B cell (primary cell): ENCODE data around the gene ERAP2. TPM values are rescaled to one million over a fixed set of nuclear protein-coding genes. Genes with fewer than 3 reads are reported as not detected.

Experiments
- ATAC-seq: fragments of 200-7000 bp; cut with Tn5 transposase; one replicate; pipeline ENCODE4 v1.10.0; 2021; ENCODE audit warnings: low read depth, mild to moderate bottlenecking, moderate number of reproducible peaks, moderate library complexity
- CTCF ChIA-PET: fragments of 350-600 bp; sonication (Branson Sonifier 250); formaldehyde crosslinking; loops from one replicate; lab custom pipeline; 2021; ENCODE audit warnings: antibody characterized with exemption, inconsistent platforms; lab: Charles Lee
- POLR2A ChIA-PET: fragments of 350-600 bp; sonication (Branson Sonifier 250); formaldehyde crosslinking; loops from one replicate; lab custom pipeline; 2021; ENCODE audit warnings: antibody characterized with exemption; lab: Charles Lee
- DNase-seq: peaks from one replicate; pipeline ENCODE4 v3.0.0; 2013
- H2AFZ ChIP-seq: 2 replicates; pipeline ENCODE4 v1.6.1; 2012; ENCODE audit warnings: mild to moderate bottlenecking, low read depth, low read length; ENCODE audit not compliant: insufficient read depth, poor library complexity, severe bottlenecking
- H3K27ac ChIP-seq, 2 donors: 1 replicate in 1 of 2; 2 replicates in 1 of 2; pipeline ENCODE4 v1.5.1; 2012 to 2013; ENCODE audit warnings: low read length in 2 of 2, mild to moderate bottlenecking in 2 of 2, moderate library complexity in 1 of 2
- H3K27me3 ChIP-seq, 4 experiments: fragments of 200-600 bp in 1 of 4; sonication (generic) in 1 of 4; replicated peaks in 1 of 4; 1 replicate in 2 of 4; 2 replicates in 2 of 4; pipeline versions ENCODE4 v1.6.1 to v1.7.0; 2013 to 2016; ENCODE audit warnings: low read length in 3 of 4, mild to moderate bottlenecking in 2 of 4, mixed read lengths in 1 of 4, moderate library complexity in 1 of 4; ENCODE audit not compliant: insufficient read depth in 4 of 4, control insufficient read depth in 3 of 4; ENCODE audit errors: control extremely low read depth in 1 of 4
- H3K36me3 ChIP-seq, 2 experiments: replicated peaks in 1 of 2; 1 replicate in 1 of 2; 2 replicates in 1 of 2; pipeline versions ENCODE4 v1.6.1 to v1.7.1; 2013; ENCODE audit warnings: low read length in 1 of 2; ENCODE audit not compliant: insufficient read depth in 2 of 2, control insufficient read depth in 1 of 2; ENCODE audit errors: control extremely low read depth in 1 of 2, extremely low read depth in 1 of 2
- H3K4me1 ChIP-seq, 2 donors: fragments of 200-600 bp in 1 of 2; sonication (generic) in 1 of 2; 1 replicate in 1 of 2; 2 replicates in 1 of 2; pipeline versions ENCODE4 v1.5.1 to v1.6.1; 2013 to 2017; ENCODE audit warnings: low read length in 2 of 2; ENCODE audit not compliant: control insufficient read depth in 2 of 2, insufficient read depth in 2 of 2
- H3K4me2 ChIP-seq: replicated peaks from 2 replicates; pipeline ENCODE3; 2012; ENCODE audit warnings: mild to moderate bottlenecking, low read depth, low read length; ENCODE audit not compliant: poor library complexity, severe bottlenecking
- H3K4me3 ChIP-seq, 5 experiments: fragments of 200-600 bp in 1 of 5; sonication (generic) in 1 of 5; 1 replicate in 3 of 5; 2 replicates in 2 of 5; pipeline versions ENCODE4 v1.5.1 to v1.7.0; 2011 to 2016; ENCODE audit warnings: low read length in 4 of 5, mild to moderate bottlenecking in 4 of 5, low read depth in 2 of 5, control low read depth in 1 of 5, moderate library complexity in 1 of 5; ENCODE audit not compliant: insufficient read depth in 1 of 5; ENCODE audit errors: control extremely low read depth in 1 of 5, extremely low read depth in 1 of 5
- H3K79me2 ChIP-seq: fragments of 200-600 bp; sonication (generic); one replicate; pipeline ENCODE4 v1.6.0; 2016; ENCODE audit warnings: low read length; ENCODE audit not compliant: control insufficient read depth, insufficient read depth
- H3K9ac ChIP-seq: fragments of 200-600 bp; sonication (generic); 2 replicates; pipeline ENCODE4 v1.6.1; 2017; ENCODE audit warnings: mild to moderate bottlenecking, low read length, moderate library complexity
- H3K9me3 ChIP-seq, 3 donors: one replicate each; pipeline versions ENCODE4 v1.6.1 to v1.7.1; 2013; ENCODE audit warnings: low read length in 2 of 3; ENCODE audit not compliant: control insufficient read depth in 2 of 3, insufficient read depth in 1 of 3; ENCODE audit errors: control extremely low read depth in 1 of 3
- H4K20me1 ChIP-seq: 2 replicates; pipeline ENCODE4 v1.6.0; 2012; ENCODE audit warnings: mild to moderate bottlenecking, low read length; ENCODE audit not compliant: insufficient read depth, control insufficient read depth, poor library complexity, severe bottlenecking
- H3K27ac Mint-ChIP-seq: one replicate; pipeline ENCODE4 v1.8.0; 2021; ENCODE audit warnings: mixed read lengths
- H3K27me3 Mint-ChIP-seq: one replicate; pipeline ENCODE4 v1.8.0; 2021; ENCODE audit warnings: mixed read lengths
- H3K4me1 Mint-ChIP-seq: one replicate; pipeline ENCODE4 v1.8.0; 2021; ENCODE audit warnings: mixed read lengths
- H3K4me3 Mint-ChIP-seq: one replicate; pipeline ENCODE4 v1.8.0; 2021; ENCODE audit warnings: mixed read lengths
- H3K9me3 Mint-ChIP-seq: one replicate; pipeline ENCODE4 v1.8.0; 2022; ENCODE audit warnings: mixed read lengths; ENCODE audit not compliant: insufficient read depth
- CTCF ChIP-seq: fragments of 200-600 bp; IDR thresholded peaks from one replicate; pipeline ENCODE4 v1.8.0; 2022; ENCODE audit warnings: antibody characterized with exemption, mild to moderate bottlenecking
- EZH2 ChIP-seq: IDR thresholded peaks from 2 replicates; pipeline ENCODE4 v1.6.1; 2012; ENCODE audit warnings: borderline replicate concordance, low read depth, mild to moderate bottlenecking, moderate library complexity, low read length; ENCODE audit not compliant: insufficient read depth, poor library complexity, severe bottlenecking
- WGBS: methylation state at CpG from one replicate; pipeline ENCODE4 v1.1.5; 2013; ENCODE audit warnings: missing lambda C conversion rate; ENCODE audit not compliant: insufficient coverage; 5-methylcytosine and 5-hydroxymethylcytosine counted together
- intact Hi-C: fragments of 100-400 bp; cut with micrococcal nuclease; formaldehyde crosslinking; loops from one replicate; pipeline ENCODE4 v1.10.0; 2022
- polyA plus RNA-seq: library from polyadenylated mRNA; depleted of rRNA; stranded (reverse); fragments of >200 nt; gene quantifications from 2 replicates; pipeline ENCODE4 v1.2.3, GENCODE V29; 2012
- total RNA-seq, 2 donors: library from RNA; stranded (reverse); fragments of 120-200 nt in 1 of 2; gene quantifications; 1 replicate in 1 of 2; 2 replicates in 1 of 2; pipeline versions ENCODE4 v1.2.3 to v1.2.4, GENCODE V29; 2013 to 2022

Gene ERAP2
- total and polyA plus RNA-seq, 2 donors (not counting 1 experiment from before 2014, with no cell fraction given), result 18.5 to 74.2 TPM

GRCh38 chr5:96863949-96864584 lies 12.2 kb upstream of the ERAP2 start:
- no peaks in the 10 kb centered on the region for H4K20me1 ChIP-seq
- no peak overlapping the region for H3K27ac ChIP-seq
- Mint-ChIP-seq H3K4me1 (peaks cover 11% of the 10 kb centered on the region), H3K9me3 (no peaks in the 10 kb centered on the region), H3K27me3 (peaks cover 5% of the 10 kb centered on the region), H3K4me3 (no peak overlapping the region), H3K27ac (no peak overlapping the region)
- CTCF ChIA-PET, result interaction anchor here (1.0 kb wide), 1 partner anchor 280 kb away, joined by 4 read pairs; no protein-coding TSS in a partner anchor
- ATAC-seq (no peak), DNase-seq (no peak)
- WGBS, result no CpG with 5 or more reads among the region's 3 CpGs
- H3K4me2 ChIP-seq, result no peak overlapping the region
- no peak overlapping the region for H3K9ac ChIP-seq
- no peak overlapping the region for H2AFZ ChIP-seq
- H3K36me3 ChIP-seq, result no peaks in the 10 kb centered on the region
- TF ChIP-seq EZH2, result no peak
- TF ChIP-seq CTCF, result no peak
- no peak overlapping the region for H3K4me3 ChIP-seq
- H3K27me3 ChIP-seq, result no peaks in the 10 kb centered on the region
- H3K79me2 ChIP-seq, result peaks cover 2% of the 10 kb centered on the region
- intact Hi-C loops, result no loop called here
- H3K9me3 ChIP-seq, result no peaks in the 10 kb centered on the region
- peaks cover 2 to 10% of the 10 kb centered on the region in 2 donors for H3K4me1 ChIP-seq
- POLR2A ChIA-PET, result no interaction called here

GRCh38 chr5:96864922-96865530 lies 11.3 kb upstream of the ERAP2 start:
- intact Hi-C loops, result no loop called here
- TF ChIP-seq EZH2 (no peak), CTCF (no peak)

More at GRCh38 chr5:96864922-96865530, 11.3 kb upstream of the ERAP2 start:
- Histone ChIP-seq H3K27me3 (no peaks in the 10 kb centered on the region), H3K9ac (no peak overlapping the region), H3K27ac (no peak overlapping the region), H3K4me3 (no peak overlapping the region), H3K4me2 (no peak overlapping the region), H2AFZ (no peak overlapping the region), H3K36me3 (no peaks in the 10 kb centered on the region), H3K9me3 (no peaks in the 10 kb centered on the region), H3K4me1 (peaks cover 12 to 19% of the 10 kb centered on the region in 2 donors), H4K20me1 (no peaks in the 10 kb centered on the region), H3K79me2 (peaks cover 10% of the 10 kb centered on the region)
- WGBS, result no CpG with 5 or more reads among the region's 1 CpG
- ATAC-seq, result no peak
- CTCF ChIA-PET, result interaction anchor here (1.3 kb wide), 1 partner anchor 44 kb away, joined by 3 read pairs; no protein-coding TSS in a partner anchor
- Mint-ChIP-seq H3K4me3 (no peak overlapping the region), H3K4me1 (peaks cover 21% of the 10 kb centered on the region), H3K9me3 (no peaks in the 10 kb centered on the region), H3K27ac (no peak overlapping the region), H3K27me3 (peaks cover 5% of the 10 kb centered on the region)
- DNase-seq, result no peak
- POLR2A ChIA-PET, result no interaction called here
